OCI-LY7 (cell line): ENCODE results near the gene CLCN5. TPM values are rescaled to one million over a fixed set of nuclear protein-coding genes. Genes with fewer than 3 reads are reported as not detected.

Experiments
- BruUV-seq: library from RNA; stranded (reverse); fragments of 400-500 nt; replicated peaks from 2 replicates; lab custom pipeline; 2021; lab: Mats Ljungman, UMichigan
- CTCF ChIA-PET: fragments of 300-600 bp; sonication (Branson Sonifier 250); formaldehyde crosslinking; loops from one replicate; lab custom pipeline; 2022; ENCODE audit warnings: antibody characterized with exemption; ENCODE audit not compliant: unreplicated experiment; lab: Charles Lee
- POLR2A ChIA-PET: fragments of 300-600 bp; sonication (Branson Sonifier 250); formaldehyde crosslinking; loops from one replicate; lab custom pipeline; 2022; ENCODE audit warnings: antibody characterized with exemption; lab: Charles Lee
- DNase-seq: peaks from one replicate; pipeline ENCODE4 v3.0.0-alpha.2; 2015; ENCODE audit warnings: low spot score
- H2AFZ ChIP-seq: fragments of 200-600 bp; sonication (generic), shearing (Covaris generic); 2 replicates; pipeline ENCODE4 v1.6.1; 2014; ENCODE audit warnings: mild to moderate bottlenecking, antibody characterized with exemption, low read length, moderate library complexity
- H3K27ac ChIP-seq: fragments of 200-600 bp; sonication (generic); 2 replicates; pipeline ENCODE4 v1.5.1; 2014; ENCODE audit warnings: mixed run types, low read depth, mild to moderate bottlenecking, moderate library complexity, low read length, inconsistent platforms; ENCODE audit not compliant: poor library complexity, severe bottlenecking
- H3K36me3 ChIP-seq: fragments of 200-600 bp; sonication (generic); 2 replicates; pipeline ENCODE4 v1.6.1; 2014; ENCODE audit warnings: mild to moderate bottlenecking, antibody characterized with exemption, low read length, moderate library complexity, mixed read lengths; ENCODE audit not compliant: insufficient read depth
- H3K4me1 ChIP-seq: fragments of 200-600 bp; sonication (generic); 2 replicates; pipeline ENCODE4 v1.5.1; 2014; ENCODE audit warnings: mild to moderate bottlenecking, low read length; ENCODE audit not compliant: insufficient read depth, poor library complexity, severe bottlenecking
- H3K4me2 ChIP-seq: fragments of 200-600 bp; sonication (generic); 2 replicates; pipeline ENCODE4 v1.6.1; 2014; ENCODE audit warnings: mild to moderate bottlenecking, low read length
- H3K4me3 ChIP-seq: fragments of 200-600 bp; sonication (generic); 2 replicates; pipeline ENCODE4 v1.5.1; 2014; ENCODE audit warnings: mild to moderate bottlenecking, low read depth, low read length; ENCODE audit not compliant: poor library complexity, severe bottlenecking
- H3K79me2 ChIP-seq: fragments of 200-600 bp; sonication (generic); 2 replicates; pipeline ENCODE4 v1.6.1; 2016; ENCODE audit warnings: low read depth, mild to moderate bottlenecking, low read length, moderate library complexity, mixed read lengths; ENCODE audit not compliant: insufficient read depth
- H3K9me2 ChIP-seq: fragments of 200-600 bp; sonication (generic); 2 replicates; pipeline ENCODE4 v1.6.1; 2016; ENCODE audit warnings: mild to moderate bottlenecking, low read length, mixed read lengths; ENCODE audit not compliant: insufficient read depth
- H3K9me3 ChIP-seq: fragments of 200-600 bp; sonication (generic); 2 replicates; pipeline ENCODE4 v1.6.1; 2014; ENCODE audit warnings: mild to moderate bottlenecking, mixed run types, low read length, mixed read lengths
- H4K20me1 ChIP-seq: fragments of 200-600 bp; sonication (generic); 2 replicates; pipeline ENCODE4 v1.6.1; 2014; ENCODE audit warnings: mild to moderate bottlenecking, antibody characterized with exemption, low read length, moderate library complexity, mixed read lengths; ENCODE audit not compliant: insufficient read depth
- EZH2phosphoT487 ChIP-seq: fragments of 200-600 bp; sonication (generic); IDR thresholded peaks from 2 replicates; pipeline ENCODE4 v1.6.1; 2018; ENCODE audit warnings: low read depth, borderline replicate concordance, mild to moderate bottlenecking, mixed run types, antibody characterized with exemption, low read length, moderate library complexity, mixed read lengths
- intact Hi-C: fragments of 100-400 bp; cut with micrococcal nuclease; formaldehyde crosslinking; loops from one replicate; pipeline ENCODE4 v1.10.0; 2022; ENCODE audit not compliant: unreplicated experiment
- total RNA-seq, 2 experiments: library from RNA; depleted of rRNA in 1 of 2; stranded (reverse); fragments of >200 nt in 1 of 2; shearing (Covaris generic) in 1 of 2; gene quantifications; 2 replicates each; pipeline ENCODE4 v1.2.3, GENCODE V29; 2014 to 2022
- TF ChIP-seq, protein P1 (sequence below): fragments of 200-600 bp; sonication (generic); conservative IDR thresholded peaks from 2 replicates; pipeline ENCODE4 v1.5.1; 2014; ENCODE audit warnings: mild to moderate bottlenecking, antibody characterized with exemption, low read length, moderate library complexity, mixed read lengths

Gene CLCN5
- total RNA-seq, 2 experiments from 2014 or later: 4.1 to 5.3 TPM

- ChIA-PET CTCF (no interaction called here), POLR2A (no interaction called here)
- Histone ChIP-seq H3K9me3 (no peaks in the 10 kb centered on the region), H3K9me2 (no peaks in the 10 kb centered on the region), H2AFZ (no peak overlapping the region), H3K27ac (no peak overlapping the region), H4K20me1 (no peaks in the 10 kb centered on the region), H3K4me1 (no peaks in the 10 kb centered on the region), H3K79me2 (no peaks in the 10 kb centered on the region), H3K36me3 (no peaks in the 10 kb centered on the region), H3K4me3 (no peak overlapping the region), H3K4me2 (no peak overlapping the region)
- BruUV-seq: no TSS peak
- TF ChIP-seq, protein P1, sequence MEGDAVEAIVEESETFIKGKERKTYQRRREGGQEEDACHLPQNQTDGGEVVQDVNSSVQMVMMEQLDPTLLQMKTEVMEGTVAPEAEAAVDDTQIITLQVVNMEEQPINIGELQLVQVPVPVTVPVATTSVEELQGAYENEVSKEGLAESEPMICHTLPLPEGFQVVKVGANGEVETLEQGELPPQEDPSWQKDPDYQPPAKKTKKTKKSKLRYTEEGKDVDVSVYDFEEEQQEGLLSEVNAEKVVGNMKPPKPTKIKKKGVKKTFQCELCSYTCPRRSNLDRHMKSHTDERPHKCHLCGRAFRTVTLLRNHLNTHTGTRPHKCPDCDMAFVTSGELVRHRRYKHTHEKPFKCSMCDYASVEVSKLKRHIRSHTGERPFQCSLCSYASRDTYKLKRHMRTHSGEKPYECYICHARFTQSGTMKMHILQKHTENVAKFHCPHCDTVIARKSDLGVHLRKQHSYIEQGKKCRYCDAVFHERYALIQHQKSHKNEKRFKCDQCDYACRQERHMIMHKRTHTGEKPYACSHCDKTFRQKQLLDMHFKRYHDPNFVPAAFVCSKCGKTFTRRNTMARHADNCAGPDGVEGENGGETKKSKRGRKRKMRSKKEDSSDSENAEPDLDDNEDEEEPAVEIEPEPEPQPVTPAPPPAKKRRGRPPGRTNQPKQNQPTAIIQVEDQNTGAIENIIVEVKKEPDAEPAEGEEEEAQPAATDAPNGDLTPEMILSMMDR: no peak
- no peak for TF ChIP-seq EZH2phosphoT487
- intact Hi-C loops: no loop called here
- no peak for DNase-seq
Observed at GRCh38 chrX:49934729-49935128, 12.3 kb downstream of the CLCN5 start.

DNA sequence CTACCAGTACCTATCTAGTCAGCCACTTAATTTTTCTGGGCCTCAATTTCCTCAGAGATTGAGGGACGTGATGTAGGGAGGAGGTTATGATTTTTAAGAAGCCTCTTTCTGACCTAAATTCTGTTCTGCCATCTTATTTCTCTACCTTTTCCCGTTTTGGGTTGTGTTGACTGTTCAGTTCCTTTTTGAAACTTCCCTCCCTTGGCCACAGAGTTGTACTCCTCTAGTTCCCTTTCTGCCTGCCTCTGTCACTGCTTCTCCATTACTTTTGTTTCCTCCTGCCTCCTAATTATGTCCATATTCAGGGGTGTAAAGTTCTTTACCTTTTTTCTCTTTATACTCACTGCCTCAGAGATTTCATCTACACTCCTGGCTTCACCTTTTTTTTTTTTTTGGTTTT lies 25.4 kb downstream of the CLCN5 start:
- Histone ChIP-seq H3K36me3 (no peaks in the 10 kb centered on the region), H3K27ac (no peak overlapping the region), H3K4me3 (no peak overlapping the region), H3K79me2 (no peaks in the 10 kb centered on the region), H3K9me2 (no peaks in the 10 kb centered on the region), H3K4me1 (no peaks in the 10 kb centered on the region), H3K9me3 (no peaks in the 10 kb centered on the region), H3K4me2 (no peak overlapping the region), H4K20me1 (no peaks in the 10 kb centered on the region), H2AFZ (no peak overlapping the region)
- intact Hi-C loops: no loop called here
- DNase-seq: no peak
- CTCF ChIA-PET: no interaction called here
- no TSS peak for BruUV-seq
- POLR2A ChIA-PET: no interaction called here
- no peak for TF ChIP-seq EZH2phosphoT487
- TF ChIP-seq, protein P1: no peak

GRCh38 chrX:49949961-49950360 lies 27.6 kb downstream of the CLCN5 start:
- POLR2A ChIA-PET: no interaction called here
- Histone ChIP-seq H3K9me3 (no peaks in the 10 kb centered on the region), H3K27ac (no peak overlapping the region), H3K36me3 (no peaks in the 10 kb centered on the region), H4K20me1 (no peaks in the 10 kb centered on the region), H3K4me2 (no peak overlapping the region), H3K79me2 (no peaks in the 10 kb centered on the region), H3K9me2 (no peaks in the 10 kb centered on the region), H3K4me1 (no peaks in the 10 kb centered on the region), H2AFZ (no peak overlapping the region), H3K4me3 (no peak overlapping the region)
- DNase-seq: no peak
- TF ChIP-seq EZH2phosphoT487: no peak
- TF ChIP-seq, protein P1: no peak
- CTCF ChIA-PET: no interaction called here
- intact Hi-C loops: no loop called here
- BruUV-seq: no TSS peak
